ENCODE data around the gene BCOR.

GRCh38 chrX:40105835-40106675 lies 8.3 kb upstream of the BCOR start:
- TF ChIP-seq, protein P1, sequence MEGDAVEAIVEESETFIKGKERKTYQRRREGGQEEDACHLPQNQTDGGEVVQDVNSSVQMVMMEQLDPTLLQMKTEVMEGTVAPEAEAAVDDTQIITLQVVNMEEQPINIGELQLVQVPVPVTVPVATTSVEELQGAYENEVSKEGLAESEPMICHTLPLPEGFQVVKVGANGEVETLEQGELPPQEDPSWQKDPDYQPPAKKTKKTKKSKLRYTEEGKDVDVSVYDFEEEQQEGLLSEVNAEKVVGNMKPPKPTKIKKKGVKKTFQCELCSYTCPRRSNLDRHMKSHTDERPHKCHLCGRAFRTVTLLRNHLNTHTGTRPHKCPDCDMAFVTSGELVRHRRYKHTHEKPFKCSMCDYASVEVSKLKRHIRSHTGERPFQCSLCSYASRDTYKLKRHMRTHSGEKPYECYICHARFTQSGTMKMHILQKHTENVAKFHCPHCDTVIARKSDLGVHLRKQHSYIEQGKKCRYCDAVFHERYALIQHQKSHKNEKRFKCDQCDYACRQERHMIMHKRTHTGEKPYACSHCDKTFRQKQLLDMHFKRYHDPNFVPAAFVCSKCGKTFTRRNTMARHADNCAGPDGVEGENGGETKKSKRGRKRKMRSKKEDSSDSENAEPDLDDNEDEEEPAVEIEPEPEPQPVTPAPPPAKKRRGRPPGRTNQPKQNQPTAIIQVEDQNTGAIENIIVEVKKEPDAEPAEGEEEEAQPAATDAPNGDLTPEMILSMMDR (conservative IDR thresholded peaks at IDR 0.05; ENCODE audit: low read length): no peak
- no peak for TF ChIP-seq EZH2phosphoT487 (IDR thresholded peaks at IDR 0.05; ENCODE audit: borderline replicate concordance, low read depth, low read length)
